Measurements from ENCODE around the gene PLXNA4. TPM values are rescaled to one million over a fixed set of nuclear protein-coding genes. Genes with fewer than 3 reads are reported as not detected.

The PLXNA4 gene
- total and polyA plus RNA-seq, 8 donors, result 0.15 to 12.8 (median 1.6) TPM

GRCh38 chr7:132551886-132552285 is 24.4 kb downstream of the PLXNA4 start:
- intact Hi-C loops (cut with DNase I; ENCODE audit: low total_unique reads), result no loop called here
- peaks cover 0 to 47% (median 29%) of the 10 kb centered on the region in 4 donors for H3K9me3 ChIP-seq
- no peak for TF ChIP-seq CTCF (IDR thresholded peaks at IDR 0.05)
- no peak for TF ChIP-seq POLR2AphosphoS5 (IDR thresholded peaks at IDR 0.05)
- no peak for TF ChIP-seq POLR2A (IDR thresholded peaks at IDR 0.05)
- no peak for TF ChIP-seq EP300 (IDR thresholded peaks at IDR 0.05)
- H3K4me3 ChIP-seq, result no peak overlapping the region
- no peaks in the 10 kb centered on the region for H3K4me1 ChIP-seq
- DNase-seq, result no peak
- H3K27ac ChIP-seq, result no peak overlapping the region
- H3K36me3 ChIP-seq, result peaks cover 0 to 5% (median 0%) of the 10 kb centered on the region in 4 donors
- 40 to 63% (median 54%) methylated on average over 3 of the region's 3 CpGs for WGBS, 5 donors
- H3K27me3 ChIP-seq, result peaks cover 0 to 61% (median 6%) of the 10 kb centered on the region in 3 donors

- H3K27ac ChIP-seq, result no peak overlapping the region
- peaks cover 0 to 47% (median 29%) of the 10 kb centered on the region in 4 donors for H3K9me3 ChIP-seq
- H3K4me1 ChIP-seq, result no peaks in the 10 kb centered on the region
- H3K27me3 ChIP-seq, result peaks cover 0 to 64% (median 6%) of the 10 kb centered on the region in 3 donors
- TF ChIP-seq EP300 (IDR thresholded peaks at IDR 0.05) (no peak), POLR2AphosphoS5 (IDR thresholded peaks at IDR 0.05) (no peak), CTCF (IDR thresholded peaks at IDR 0.05) (no peak), POLR2A (IDR thresholded peaks at IDR 0.05) (no peak)
- H3K4me3 ChIP-seq, result no peak overlapping the region
- DNase-seq, result no peak
- intact Hi-C loops (cut with DNase I; ENCODE audit: low total_unique reads), result no loop called here
- 72 to 83% (median 77%) methylated on average over 6 of the region's 6 CpGs for WGBS, 5 donors
- peaks cover 0 to 5% (median 0%) of the 10 kb centered on the region in 4 donors for H3K36me3 ChIP-seq
Measured at GRCh38 chr7:132551439-132551838, 24.8 kb downstream of the PLXNA4 start.

- no peak for TF ChIP-seq POLR2AphosphoS5 (IDR thresholded peaks at IDR 0.05)
- no peak for TF ChIP-seq CTCF (IDR thresholded peaks at IDR 0.05)
- no peak for TF ChIP-seq POLR2A (IDR thresholded peaks at IDR 0.05)
- no peak for TF ChIP-seq EP300 (IDR thresholded peaks at IDR 0.05)
- intact Hi-C loops (cut with DNase I; ENCODE audit: low total_unique reads), result no loop called here
- peaks cover 0 to 71% (median 6%) of the 10 kb centered on the region in 3 donors for H3K27me3 ChIP-seq
- no peak for DNase-seq
- no peak overlapping the region for H3K27ac ChIP-seq
- H3K4me3 ChIP-seq, result no peak overlapping the region
- H3K36me3 ChIP-seq, result peaks cover 0 to 5% (median 0%) of the 10 kb centered on the region in 4 donors
- H3K4me1 ChIP-seq, result no peaks in the 10 kb centered on the region
- H3K9me3 ChIP-seq, result peaks cover 0 to 38% (median 26%) of the 10 kb centered on the region in 4 donors
- 41 to 62% (median 56%) methylated on average over 4 of the region's 4 CpGs for WGBS, 5 donors
Measured at GRCh38 chr7:132548489-132549078, 27.7 kb downstream of the PLXNA4 start.

GRCh38 chr7:132547821-132548220 is 28.4 kb downstream of the PLXNA4 start:
- Histone ChIP-seq H3K4me1 (no peaks in the 10 kb centered on the region), H3K4me3 (no peak overlapping the region), H3K36me3 (peaks cover 0 to 5% (median 0%) of the 10 kb centered on the region in 4 donors), H3K27me3 (peaks cover 0 to 69% (median 6%) of the 10 kb centered on the region in 3 donors), H3K9me3 (peaks cover 0 to 37% (median 28%) of the 10 kb centered on the region in 4 donors), H3K27ac (no peak overlapping the region)
- intact Hi-C loops (cut with DNase I; ENCODE audit: low total_unique reads), result no loop called here
- 66 to 83% (median 79%) methylated on average over 6 of the region's 6 CpGs for WGBS, 5 donors
- no peak for DNase-seq
- no peak for TF ChIP-seq EP300 (IDR thresholded peaks at IDR 0.05)
- TF ChIP-seq POLR2AphosphoS5 (IDR thresholded peaks at IDR 0.05), result no peak
- no peak for TF ChIP-seq POLR2A (IDR thresholded peaks at IDR 0.05)
- TF ChIP-seq CTCF (IDR thresholded peaks at IDR 0.05), result no peak

Data from stomach (tissue), 9 donors.